ENCODE results near the gene MACROD1. TPM values are rescaled to one million over a fixed set of nuclear protein-coding genes. Genes with fewer than 3 reads are reported as not detected.

The MACROD1 gene
- total RNA-seq, 4 donors from 2014 or later: 17.1 to 30.0 (median 29.3) TPM

- Histone ChIP-seq H3K4me1 (no peaks in the 10 kb centered on the region), H3K4me3 (no peak overlapping the region), H3K36me3 (no peaks in the 10 kb centered on the region), H3K9me3 (no peaks in the 10 kb centered on the region), H3K27ac (no peak overlapping the region), H3K27me3 (no peaks in the 10 kb centered on the region)
- TF ChIP-seq POLR2A (IDR thresholded peaks at IDR 0.05) (no peak), CTCF (IDR thresholded peaks at IDR 0.05) (no peak)
- DNase-seq: no peak
Observed at GRCh38 chr11:64132191-64132771, 33.6 kb downstream of the MACROD1 start.

- H3K27ac ChIP-seq: no peak overlapping the region
- no peak for TF ChIP-seq POLR2A (IDR thresholded peaks at IDR 0.05)
- no peak for TF ChIP-seq CTCF (IDR thresholded peaks at IDR 0.05)
- no peaks in the 10 kb centered on the region for H3K27me3 ChIP-seq
Observed at GRCh38 chr11:64131683-64132190, 34.2 kb downstream of the MACROD1 start.

GRCh38 chr11:64130618-64131017 is 35.3 kb downstream of the MACROD1 start:
- Histone ChIP-seq H3K4me1 (no peaks in the 10 kb centered on the region), H3K27ac (no peak overlapping the region), H3K36me3 (no peaks in the 10 kb centered on the region), H3K27me3 (no peaks in the 10 kb centered on the region), H3K4me3 (no peak overlapping the region), H3K9me3 (no peaks in the 10 kb centered on the region)
- no peak for DNase-seq
- no peak for TF ChIP-seq CTCF (IDR thresholded peaks at IDR 0.05)

More at GRCh38 chr11:64131683-64132190, 34.2 kb downstream of the MACROD1 start:
- Histone ChIP-seq H3K9me3 (no peaks in the 10 kb centered on the region), H3K36me3 (no peaks in the 10 kb centered on the region), H3K4me1 (no peaks in the 10 kb centered on the region), H3K4me3 (no peak overlapping the region)
- DNase-seq: no peak

GRCh38 chr11:64129403-64129802 is 36.5 kb downstream of the MACROD1 start:
- no peak overlapping the region for H3K27ac ChIP-seq
- H3K4me3 ChIP-seq: no peak overlapping the region
- DNase-seq: no peak

GRCh38 chr11:64128255-64129006 is 37.5 kb downstream of the MACROD1 start:
- no peaks in the 10 kb centered on the region for H3K4me1 ChIP-seq
- TF ChIP-seq CTCF (IDR thresholded peaks at IDR 0.05): no peak
- TF ChIP-seq POLR2A (IDR thresholded peaks at IDR 0.05): no peak
- no peaks in the 10 kb centered on the region for H3K27me3 ChIP-seq
- no peak overlapping the region for H3K27ac ChIP-seq
- DNase-seq: no peak
- H3K36me3 ChIP-seq: no peaks in the 10 kb centered on the region
- H3K9me3 ChIP-seq: no peaks in the 10 kb centered on the region
- no peak overlapping the region for H3K4me3 ChIP-seq

More at GRCh38 chr11:64129403-64129802, 36.5 kb downstream of the MACROD1 start:
- TF ChIP-seq POLR2A (IDR thresholded peaks at IDR 0.05): no peak
- no peak for TF ChIP-seq CTCF (IDR thresholded peaks at IDR 0.05)
- Histone ChIP-seq H3K36me3 (no peaks in the 10 kb centered on the region), H3K4me1 (no peaks in the 10 kb centered on the region), H3K27me3 (no peaks in the 10 kb centered on the region), H3K9me3 (no peaks in the 10 kb centered on the region)

Data from Peyer's patch (tissue), 4 donors.